B cell (primary cell): ENCODE measurements around the gene TTC21A. TPM values are rescaled to one million over a fixed set of nuclear protein-coding genes. Genes with fewer than 3 reads are reported as not detected.

Experiments
- ATAC-seq: fragments of 200-7000 bp; cut with Tn5 transposase; one replicate; pipeline ENCODE4 v1.10.0; 2021; ENCODE audit warnings: low read depth, mild to moderate bottlenecking, moderate number of reproducible peaks, moderate library complexity
- CTCF ChIA-PET: fragments of 350-600 bp; sonication (Branson Sonifier 250); formaldehyde crosslinking; loops from one replicate; lab custom pipeline; 2021; ENCODE audit warnings: antibody characterized with exemption, inconsistent platforms; lab: Charles Lee
- POLR2A ChIA-PET: fragments of 350-600 bp; sonication (Branson Sonifier 250); formaldehyde crosslinking; loops from one replicate; lab custom pipeline; 2021; ENCODE audit warnings: antibody characterized with exemption; lab: Charles Lee
- DNase-seq: peaks from one replicate; pipeline ENCODE4 v3.0.0; 2013
- H2AFZ ChIP-seq: 2 replicates; pipeline ENCODE4 v1.6.1; 2012; ENCODE audit warnings: mild to moderate bottlenecking, low read depth, low read length; ENCODE audit not compliant: insufficient read depth, poor library complexity, severe bottlenecking
- H3K27ac ChIP-seq, 2 donors: 1 replicate in 1 of 2; 2 replicates in 1 of 2; pipeline ENCODE4 v1.5.1; 2012 to 2013; ENCODE audit warnings: low read length in 2 of 2, mild to moderate bottlenecking in 2 of 2, moderate library complexity in 1 of 2
- H3K27me3 ChIP-seq, 4 experiments: fragments of 200-600 bp in 1 of 4; sonication (generic) in 1 of 4; replicated peaks in 1 of 4; 1 replicate in 2 of 4; 2 replicates in 2 of 4; pipeline versions ENCODE4 v1.6.1 to v1.7.0; 2013 to 2016; ENCODE audit warnings: low read length in 3 of 4, mild to moderate bottlenecking in 2 of 4, mixed read lengths in 1 of 4, moderate library complexity in 1 of 4; ENCODE audit not compliant: insufficient read depth in 4 of 4, control insufficient read depth in 3 of 4; ENCODE audit errors: control extremely low read depth in 1 of 4
- H3K36me3 ChIP-seq, 2 experiments: replicated peaks in 1 of 2; 1 replicate in 1 of 2; 2 replicates in 1 of 2; pipeline versions ENCODE4 v1.6.1 to v1.7.1; 2013; ENCODE audit warnings: low read length in 1 of 2; ENCODE audit not compliant: insufficient read depth in 2 of 2, control insufficient read depth in 1 of 2; ENCODE audit errors: control extremely low read depth in 1 of 2, extremely low read depth in 1 of 2
- H3K4me1 ChIP-seq, 2 donors: fragments of 200-600 bp in 1 of 2; sonication (generic) in 1 of 2; 1 replicate in 1 of 2; 2 replicates in 1 of 2; pipeline versions ENCODE4 v1.5.1 to v1.6.1; 2013 to 2017; ENCODE audit warnings: low read length in 2 of 2; ENCODE audit not compliant: control insufficient read depth in 2 of 2, insufficient read depth in 2 of 2
- H3K4me2 ChIP-seq: replicated peaks from 2 replicates; pipeline ENCODE3; 2012; ENCODE audit warnings: mild to moderate bottlenecking, low read depth, low read length; ENCODE audit not compliant: poor library complexity, severe bottlenecking
- H3K4me3 ChIP-seq, 5 experiments: fragments of 200-600 bp in 1 of 5; sonication (generic) in 1 of 5; 1 replicate in 3 of 5; 2 replicates in 2 of 5; pipeline versions ENCODE4 v1.5.1 to v1.7.0; 2011 to 2016; ENCODE audit warnings: low read length in 4 of 5, mild to moderate bottlenecking in 4 of 5, low read depth in 2 of 5, control low read depth in 1 of 5, moderate library complexity in 1 of 5; ENCODE audit not compliant: insufficient read depth in 1 of 5; ENCODE audit errors: control extremely low read depth in 1 of 5, extremely low read depth in 1 of 5
- H3K79me2 ChIP-seq: fragments of 200-600 bp; sonication (generic); one replicate; pipeline ENCODE4 v1.6.0; 2016; ENCODE audit warnings: low read length; ENCODE audit not compliant: control insufficient read depth, insufficient read depth
- H3K9ac ChIP-seq: fragments of 200-600 bp; sonication (generic); 2 replicates; pipeline ENCODE4 v1.6.1; 2017; ENCODE audit warnings: mild to moderate bottlenecking, low read length, moderate library complexity
- H3K9me3 ChIP-seq, 3 donors: one replicate each; pipeline versions ENCODE4 v1.6.1 to v1.7.1; 2013; ENCODE audit warnings: low read length in 2 of 3; ENCODE audit not compliant: control insufficient read depth in 2 of 3, insufficient read depth in 1 of 3; ENCODE audit errors: control extremely low read depth in 1 of 3
- H4K20me1 ChIP-seq: 2 replicates; pipeline ENCODE4 v1.6.0; 2012; ENCODE audit warnings: mild to moderate bottlenecking, low read length; ENCODE audit not compliant: insufficient read depth, control insufficient read depth, poor library complexity, severe bottlenecking
- H3K27ac Mint-ChIP-seq: one replicate; pipeline ENCODE4 v1.8.0; 2021; ENCODE audit warnings: mixed read lengths
- H3K27me3 Mint-ChIP-seq: one replicate; pipeline ENCODE4 v1.8.0; 2021; ENCODE audit warnings: mixed read lengths
- H3K4me1 Mint-ChIP-seq: one replicate; pipeline ENCODE4 v1.8.0; 2021; ENCODE audit warnings: mixed read lengths
- H3K4me3 Mint-ChIP-seq: one replicate; pipeline ENCODE4 v1.8.0; 2021; ENCODE audit warnings: mixed read lengths
- H3K9me3 Mint-ChIP-seq: one replicate; pipeline ENCODE4 v1.8.0; 2022; ENCODE audit warnings: mixed read lengths; ENCODE audit not compliant: insufficient read depth
- CTCF ChIP-seq: fragments of 200-600 bp; IDR thresholded peaks from one replicate; pipeline ENCODE4 v1.8.0; 2022; ENCODE audit warnings: antibody characterized with exemption, mild to moderate bottlenecking
- EZH2 ChIP-seq: IDR thresholded peaks from 2 replicates; pipeline ENCODE4 v1.6.1; 2012; ENCODE audit warnings: borderline replicate concordance, low read depth, mild to moderate bottlenecking, moderate library complexity, low read length; ENCODE audit not compliant: insufficient read depth, poor library complexity, severe bottlenecking
- WGBS: methylation state at CpG from one replicate; pipeline ENCODE4 v1.1.5; 2013; ENCODE audit warnings: missing lambda C conversion rate; ENCODE audit not compliant: insufficient coverage; 5-methylcytosine and 5-hydroxymethylcytosine counted together
- intact Hi-C: fragments of 100-400 bp; cut with micrococcal nuclease; formaldehyde crosslinking; loops from one replicate; pipeline ENCODE4 v1.10.0; 2022
- polyA plus RNA-seq: library from polyadenylated mRNA; depleted of rRNA; stranded (reverse); fragments of >200 nt; gene quantifications from 2 replicates; pipeline ENCODE4 v1.2.3, GENCODE V29; 2012
- total RNA-seq, 2 donors: library from RNA; stranded (reverse); fragments of 120-200 nt in 1 of 2; gene quantifications; 1 replicate in 1 of 2; 2 replicates in 1 of 2; pipeline versions ENCODE4 v1.2.3 to v1.2.4, GENCODE V29; 2013 to 2022

Gene TTC21A
- total and polyA plus RNA-seq, 2 donors (not counting 1 experiment from before 2014, with no cell fraction given) = 49.2 to 106 TPM

GRCh38 chr3:39180546-39181346 is 73.3 kb downstream of the TTC21A start:
- POLR2A ChIA-PET = no interaction called here
- Mint-ChIP-seq H3K4me1 (peaks cover 32% of the 10 kb centered on the region), H3K9me3 (no peaks in the 10 kb centered on the region), H3K27ac (peak overlapping the region; percentile 72), H3K4me3 (peak overlapping the region; percentile 82), H3K27me3 (no peaks in the 10 kb centered on the region)
- H4K20me1 ChIP-seq = no peaks in the 10 kb centered on the region
- no peaks in the 10 kb centered on the region for H3K36me3 ChIP-seq
- peaks cover 23 to 35% of the 10 kb centered on the region in 2 donors for H3K4me1 ChIP-seq
- CTCF ChIA-PET = interaction anchor here (1.1 to 41.2 kb wide), 5 partner anchors 9 to 109 kb away, joined by 3 to 1573 read pairs (median 4); partner anchors contain the start of gene CX3CR1
- H3K27me3 ChIP-seq = no peaks in the 10 kb centered on the region
- peak overlapping the region; percentile 81 for H3K4me2 ChIP-seq
- peak; percentile 95 for DNase-seq
- peak overlapping the region; percentile 52 for H2AFZ ChIP-seq
- no peak for TF ChIP-seq CTCF
- no peak for TF ChIP-seq EZH2
- H3K27ac ChIP-seq = peak overlapping the region; percentile 9 to 47
- peak overlapping the region; percentile 58 for H3K9ac ChIP-seq
- H3K9me3 ChIP-seq = no peaks in the 10 kb centered on the region
- ATAC-seq = peak; percentile 85
- intact Hi-C loops = loop anchor here (1.0 to 2.0 kb wide), 5 partner anchors 72 to 204 kb away; partner anchors contain the start of gene SCN11A
- no peaks in the 10 kb centered on the region for H3K79me2 ChIP-seq
- H3K4me3 ChIP-seq = peak overlapping the region; percentile 6 to 51 (median 37)
- WGBS = 3% methylated on average over 64 of the region's 64 CpGs
